CD4-positive, CD25-positive, alpha-beta regulatory T cell (primary cell): ENCODE results near the gene CD34. TPM values are rescaled to one million over a fixed set of nuclear protein-coding genes. Genes with fewer than 3 reads are reported as not detected.

Source experiments
- ATAC-seq, 2 donors: fragments of 150-1000 bp; cut with Tn5 transposase; one replicate each; pipeline ENCODE4 v1.10.0; 2021; ENCODE audit warnings: low read depth in 2 of 2, moderate number of reproducible peaks in 2 of 2, moderate library complexity in 1 of 2
- DNase-seq, 3 donors: peaks; one replicate each; pipeline versions ENCODE4 v3.0.0 to v3.0.0-alpha.2; 2012 to 2022; ENCODE audit warnings: mixed read lengths in 1 of 3
- H3K27ac ChIP-seq: one replicate; pipeline ENCODE4 v1.7.0; 2013; ENCODE audit warnings: mild to moderate bottlenecking, low read length; ENCODE audit not compliant: insufficient read depth, poor library complexity, severe bottlenecking
- H3K27me3 ChIP-seq: one replicate; pipeline ENCODE4 v1.7.0; 2013; ENCODE audit warnings: low read length; ENCODE audit not compliant: control insufficient read depth, insufficient read depth
- H3K36me3 ChIP-seq: one replicate; pipeline ENCODE4 v1.7.0; 2013; ENCODE audit warnings: mild to moderate bottlenecking, low read length, moderate library complexity; ENCODE audit not compliant: control insufficient read depth, insufficient read depth
- H3K4me1 ChIP-seq: 2 replicates; pipeline ENCODE4 v1.7.0; 2013; ENCODE audit warnings: mild to moderate bottlenecking, low read length; ENCODE audit not compliant: insufficient read depth, control insufficient read depth, poor library complexity, severe bottlenecking
- H3K4me3 ChIP-seq: one replicate; pipeline ENCODE4 v1.7.0; 2013; ENCODE audit warnings: low read depth, mild to moderate bottlenecking, low read length, moderate library complexity
- H3K9me3 ChIP-seq, 2 experiments: 1 replicate in 1 of 2; 2 replicates in 1 of 2; pipeline ENCODE4 v1.7.0; 2013; ENCODE audit warnings: low read length in 2 of 2, mild to moderate bottlenecking in 1 of 2, moderate library complexity in 1 of 2; ENCODE audit not compliant: control insufficient read depth in 2 of 2
- H3K27ac Mint-ChIP-seq, 3 donors: one replicate each; pipeline ENCODE4 v1.8.0; 2020 to 2022; ENCODE audit warnings: mild to moderate bottlenecking in 3 of 3, mixed read lengths in 3 of 3, moderate library complexity in 2 of 3
- H3K27me3 Mint-ChIP-seq: one replicate; pipeline ENCODE4 v1.8.0; 2022; ENCODE audit warnings: mild to moderate bottlenecking, mixed read lengths
- H3K36me3 Mint-ChIP-seq: one replicate; pipeline ENCODE4 v1.8.0; 2020; ENCODE audit warnings: mixed read lengths
- H3K4me1 Mint-ChIP-seq, 4 donors: one replicate each; pipeline ENCODE4 v1.8.0; 2020 to 2022; ENCODE audit warnings: mixed read lengths in 4 of 4, mild to moderate bottlenecking in 1 of 4
- H3K4me3 Mint-ChIP-seq, 4 donors: one replicate each; pipeline ENCODE4 v1.8.0; 2020 to 2022; ENCODE audit warnings: mild to moderate bottlenecking in 4 of 4, mixed read lengths in 4 of 4, moderate library complexity in 3 of 4
- H3K9me3 Mint-ChIP-seq, 7 donors: one replicate each; pipeline ENCODE4 v1.8.0; 2020 to 2022; ENCODE audit warnings: mixed read lengths in 7 of 7, mild to moderate bottlenecking in 3 of 7, moderate library complexity in 2 of 7
- polyA plus RNA-seq, 4 donors: library from polyadenylated mRNA; unstranded; fragments of 300-500 nt; fragmentation: Illumina TruSeq; gene quantifications; one replicate each; pipeline ENCODE4 v1.2.3, GENCODE V29; 2021
- total RNA-seq: library from RNA; stranded (reverse); gene quantifications from one replicate; pipeline ENCODE4 v1.2.3, GENCODE V29; 2022

Gene CD34
- total and polyA plus RNA-seq, 5 donors from 2014 or later = 0.02 to 1.9 TPM; not detected in 3

DNA sequence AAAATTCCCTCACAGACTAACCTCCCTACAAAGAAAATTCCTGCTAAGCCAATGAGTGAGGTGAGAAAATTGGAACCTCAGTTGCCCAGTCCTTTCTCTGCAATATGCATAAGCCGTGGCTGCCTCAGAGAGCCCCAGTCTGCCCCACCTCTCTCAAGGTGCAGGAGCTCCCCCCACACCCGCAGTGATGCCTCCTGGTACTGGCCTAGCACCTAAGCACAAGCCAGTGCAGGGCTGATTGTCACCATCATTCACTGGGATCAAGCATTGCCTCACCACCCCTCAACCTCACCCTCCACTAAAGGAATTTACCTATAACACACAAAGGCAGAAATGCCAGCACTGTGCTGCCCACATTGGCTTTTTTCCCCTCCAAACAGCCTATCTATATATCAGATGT, 56.9 kb downstream of the CD34 start:
- H3K27ac Mint-ChIP-seq = peak overlapping the region in 1 of 3 donors; percentile 78
- H3K4me3 Mint-ChIP-seq = no peak overlapping the region
- ATAC-seq (no peak), DNase-seq (no peak)
- Histone ChIP-seq H3K4me3 (no peak overlapping the region), H3K36me3 (peaks cover 24% of the 10 kb centered on the region), H3K27me3 (no peaks in the 10 kb centered on the region), H3K27ac (no peak overlapping the region), H3K9me3 (no peaks in the 10 kb centered on the region), H3K4me1 (peaks cover 59% of the 10 kb centered on the region)
- peaks cover 28 to 83% (median 61%) of the 10 kb centered on the region in 4 donors for H3K4me1 Mint-ChIP-seq
- H3K9me3 Mint-ChIP-seq = no peaks in the 10 kb centered on the region
- H3K36me3 Mint-ChIP-seq = peaks cover 24% of the 10 kb centered on the region
- H3K27me3 Mint-ChIP-seq = no peaks in the 10 kb centered on the region

- H3K27me3 Mint-ChIP-seq = no peaks in the 10 kb centered on the region
- Histone ChIP-seq H3K9me3 (no peaks in the 10 kb centered on the region), H3K27ac (no peak overlapping the region), H3K4me1 (peaks cover 58% of the 10 kb centered on the region), H3K27me3 (no peaks in the 10 kb centered on the region), H3K36me3 (peaks cover 24% of the 10 kb centered on the region), H3K4me3 (peak overlapping the region; percentile 24)
- peak overlapping the region in 1 of 4 donors; percentile 48 for H3K4me3 Mint-ChIP-seq
- H3K9me3 Mint-ChIP-seq = no peaks in the 10 kb centered on the region
- peaks cover 24% of the 10 kb centered on the region for H3K36me3 Mint-ChIP-seq
- H3K4me1 Mint-ChIP-seq = peaks cover 28 to 88% (median 66%) of the 10 kb centered on the region in 4 donors
- DNase-seq = no peak
- peak overlapping the region in 1 of 3 donors; percentile 78 for H3K27ac Mint-ChIP-seq
- ATAC-seq = no peak
Observed at GRCh38 chr1:207853372-207853757, 57.6 kb downstream of the CD34 start.

GRCh38 chr1:207852576-207853371, 58.2 kb downstream of the CD34 start:
- no peaks in the 10 kb centered on the region for H3K27me3 Mint-ChIP-seq
- H3K9me3 Mint-ChIP-seq = no peaks in the 10 kb centered on the region
- H3K27ac ChIP-seq = no peak overlapping the region
- peaks cover 24% of the 10 kb centered on the region for H3K36me3 ChIP-seq
- no peaks in the 10 kb centered on the region for H3K9me3 ChIP-seq
- H3K27me3 ChIP-seq = no peaks in the 10 kb centered on the region
- peak overlapping the region; percentile 24 for H3K4me3 ChIP-seq
- peak overlapping the region; percentile 47 to 78 (median 76) for H3K27ac Mint-ChIP-seq
- H3K36me3 Mint-ChIP-seq = peaks cover 28% of the 10 kb centered on the region
- H3K4me1 ChIP-seq = peaks cover 63% of the 10 kb centered on the region
- DNase-seq = no peak
- no peak for ATAC-seq
- peaks cover 34 to 94% (median 71%) of the 10 kb centered on the region in 4 donors for H3K4me1 Mint-ChIP-seq
- H3K4me3 Mint-ChIP-seq = peak overlapping the region in 2 of 4 donors; percentile 48 to 57

GRCh38 chr1:207851696-207852095, 59.2 kb downstream of the CD34 start:
- peak overlapping the region in 1 of 4 donors; percentile 53 for H3K4me3 Mint-ChIP-seq
- Histone ChIP-seq H3K4me3 (no peak overlapping the region), H3K27ac (no peak overlapping the region), H3K9me3 (no peaks in the 10 kb centered on the region), H3K36me3 (peaks cover 24% of the 10 kb centered on the region), H3K27me3 (no peaks in the 10 kb centered on the region), H3K4me1 (peaks cover 53% of the 10 kb centered on the region)
- H3K36me3 Mint-ChIP-seq = peaks cover 20% of the 10 kb centered on the region
- no peaks in the 10 kb centered on the region for H3K9me3 Mint-ChIP-seq
- peaks cover 38 to 91% (median 68%) of the 10 kb centered on the region in 4 donors for H3K4me1 Mint-ChIP-seq
- no peaks in the 10 kb centered on the region for H3K27me3 Mint-ChIP-seq
- peak overlapping the region in 2 of 3 donors; percentile 78 to 92 for H3K27ac Mint-ChIP-seq
- no peak for DNase-seq
- ATAC-seq = no peak

DNA sequence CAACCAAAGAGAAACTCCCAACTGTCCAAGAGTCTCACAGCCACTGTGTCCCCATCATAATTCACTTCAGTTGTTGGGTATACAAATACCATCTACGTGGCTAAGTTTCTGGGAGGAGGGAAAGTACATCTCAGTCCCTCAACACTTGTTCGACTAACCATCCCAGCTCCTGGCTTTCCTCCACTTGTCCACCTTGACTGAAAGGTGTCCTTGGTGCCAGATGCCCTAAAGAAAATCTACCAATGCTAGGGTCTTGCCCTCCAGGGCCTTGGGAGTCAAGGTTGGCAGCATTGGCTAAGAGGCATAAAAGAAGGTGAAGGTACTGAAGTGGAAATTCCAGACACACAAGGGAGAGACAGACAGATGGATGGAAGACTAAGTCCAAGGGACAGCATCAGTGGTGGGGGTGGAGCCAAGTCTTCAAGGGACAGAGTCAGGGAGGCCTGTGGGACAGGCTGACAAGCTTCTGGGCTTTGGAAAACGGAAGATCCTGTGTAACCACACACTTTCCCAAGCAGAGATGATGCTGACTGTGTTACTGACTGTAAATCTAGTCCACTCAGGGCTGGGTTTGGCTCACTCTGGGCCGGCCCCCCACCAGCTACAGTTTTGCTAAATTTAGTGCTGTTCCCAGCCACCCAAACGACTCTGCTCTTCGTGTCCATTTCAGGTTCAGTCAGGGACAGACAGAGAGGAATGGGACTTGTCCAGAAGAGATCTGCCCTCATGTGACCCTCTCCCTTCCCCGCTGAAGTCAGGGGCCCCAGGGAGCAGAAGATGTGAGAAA, 60.1 kb downstream of the CD34 start:
- no peaks in the 10 kb centered on the region for H3K9me3 ChIP-seq
- Mint-ChIP-seq H3K27me3 (no peaks in the 10 kb centered on the region), H3K4me1 (peaks cover 39 to 89% (median 65%) of the 10 kb centered on the region in 4 donors), H3K9me3 (no peaks in the 10 kb centered on the region), H3K27ac (peak overlapping the region; percentile 72 to 88 (median 83)), H3K36me3 (peaks cover 16% of the 10 kb centered on the region), H3K4me3 (peak overlapping the region in 3 of 4 donors; percentile 36 to 68 (median 53))
- no peaks in the 10 kb centered on the region for H3K27me3 ChIP-seq
- no peak for ATAC-seq
- H3K4me3 ChIP-seq = no peak overlapping the region
- DNase-seq = no peak
- H3K4me1 ChIP-seq = peaks cover 48% of the 10 kb centered on the region
- no peak overlapping the region for H3K27ac ChIP-seq
- H3K36me3 ChIP-seq = peaks cover 24% of the 10 kb centered on the region

- H3K27ac ChIP-seq = peak overlapping the region; percentile 21
- H3K27ac Mint-ChIP-seq = peak overlapping the region; percentile 63 to 88 (median 74)
- H3K4me3 Mint-ChIP-seq = peak overlapping the region in 3 of 4 donors; percentile 1 to 74 (median 29)
- H3K36me3 Mint-ChIP-seq = peaks cover 24% of the 10 kb centered on the region
- no peak for DNase-seq
- no peak overlapping the region for H3K4me3 ChIP-seq
- H3K36me3 ChIP-seq = peaks cover 24% of the 10 kb centered on the region
- H3K4me1 ChIP-seq = peaks cover 52% of the 10 kb centered on the region
- no peaks in the 10 kb centered on the region for H3K27me3 Mint-ChIP-seq
- H3K9me3 ChIP-seq = no peaks in the 10 kb centered on the region
- H3K4me1 Mint-ChIP-seq = peaks cover 37 to 88% (median 65%) of the 10 kb centered on the region in 4 donors
- ATAC-seq = no peak
- H3K9me3 Mint-ChIP-seq = no peaks in the 10 kb centered on the region
- H3K27me3 ChIP-seq = no peaks in the 10 kb centered on the region
Observed at GRCh38 chr1:207849646-207850045, 61.3 kb downstream of the CD34 start.

DNA sequence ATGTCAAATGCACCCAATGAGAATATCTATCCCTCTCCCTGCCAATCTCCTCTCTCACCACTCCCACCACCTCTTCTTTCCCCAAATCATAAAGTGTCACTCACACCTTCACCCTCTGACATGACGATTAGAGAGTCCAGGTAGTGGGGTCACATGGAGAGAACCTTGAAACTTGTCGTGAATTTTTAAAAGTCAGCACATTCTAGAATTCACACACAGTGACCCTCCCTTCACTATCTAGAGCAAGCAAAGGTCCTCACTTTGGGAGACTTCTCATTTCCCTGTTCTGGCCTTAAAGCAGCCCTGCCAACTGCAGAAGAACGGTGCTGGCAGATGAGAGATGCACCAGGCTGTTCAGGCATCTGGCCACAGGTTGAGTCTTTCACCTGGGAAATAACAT, 61.9 kb downstream of the CD34 start:
- Histone ChIP-seq H3K27ac (no peak overlapping the region), H3K4me3 (no peak overlapping the region), H3K9me3 (no peaks in the 10 kb centered on the region), H3K27me3 (no peaks in the 10 kb centered on the region), H3K36me3 (peaks cover 24% of the 10 kb centered on the region), H3K4me1 (peaks cover 48% of the 10 kb centered on the region)
- no peaks in the 10 kb centered on the region for H3K9me3 Mint-ChIP-seq
- peaks cover 30% of the 10 kb centered on the region for H3K36me3 Mint-ChIP-seq
- no peak for DNase-seq
- no peaks in the 10 kb centered on the region for H3K27me3 Mint-ChIP-seq
- peak overlapping the region; percentile 74 to 90 (median 88) for H3K27ac Mint-ChIP-seq
- peak overlapping the region; percentile 1 to 74 (median 64) for H3K4me3 Mint-ChIP-seq
- no peak for ATAC-seq
- peaks cover 37 to 90% (median 67%) of the 10 kb centered on the region in 4 donors for H3K4me1 Mint-ChIP-seq
